Inflammatory macrophage treated with lipopolysaccharide for 1 hour (primary cell): Measurements from ENCODE around the gene PCYT2.

Experiments used
- DNase-seq, 2 donors: peaks; one replicate each; pipeline ENCODE4 v3.0.0-alpha.2; 2020 to 2022

PCYT2 gene

DNA sequence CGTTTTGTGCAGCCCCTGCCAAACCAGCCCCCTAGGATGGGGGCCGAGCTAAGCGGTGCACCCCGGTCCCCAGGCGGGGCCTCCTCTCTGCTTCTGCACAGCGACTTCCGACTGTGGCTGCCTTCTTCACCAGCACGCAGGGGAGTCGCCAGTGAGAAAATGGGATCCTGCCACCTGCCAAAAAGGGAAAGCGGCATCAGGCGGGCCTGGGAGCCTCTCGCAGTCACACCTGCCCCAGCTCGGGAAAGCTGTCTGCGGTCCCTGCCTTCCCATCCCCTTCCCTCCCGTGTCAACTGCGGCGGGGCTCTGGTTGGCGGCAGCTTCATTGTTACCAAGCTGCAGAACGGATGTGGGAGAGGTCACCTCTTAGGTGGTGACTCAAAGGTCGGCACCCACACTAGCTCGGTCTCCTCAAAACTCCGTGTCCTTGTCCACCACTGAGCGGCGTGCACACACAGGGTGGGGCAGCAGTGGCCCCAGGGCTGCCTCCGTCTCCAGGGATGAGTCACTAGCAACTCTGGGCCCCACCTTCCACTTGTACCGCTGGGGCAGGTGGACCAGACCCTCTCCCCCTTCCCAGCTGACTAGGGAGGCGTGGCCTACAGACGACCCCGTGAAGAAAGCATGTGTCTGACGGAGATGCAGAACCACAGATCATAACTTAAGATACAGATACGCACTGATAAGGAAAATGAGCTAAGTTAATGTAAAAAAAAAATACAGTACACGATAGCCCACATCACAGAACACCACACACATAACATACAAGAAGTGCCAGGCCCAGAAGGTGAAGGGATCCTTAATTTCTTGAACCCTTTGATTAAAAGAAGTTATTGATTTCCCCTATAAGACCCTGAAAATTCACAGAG lies 1.5 kb upstream of the PCYT2 start:
- DNase-seq: no peak

DNA sequence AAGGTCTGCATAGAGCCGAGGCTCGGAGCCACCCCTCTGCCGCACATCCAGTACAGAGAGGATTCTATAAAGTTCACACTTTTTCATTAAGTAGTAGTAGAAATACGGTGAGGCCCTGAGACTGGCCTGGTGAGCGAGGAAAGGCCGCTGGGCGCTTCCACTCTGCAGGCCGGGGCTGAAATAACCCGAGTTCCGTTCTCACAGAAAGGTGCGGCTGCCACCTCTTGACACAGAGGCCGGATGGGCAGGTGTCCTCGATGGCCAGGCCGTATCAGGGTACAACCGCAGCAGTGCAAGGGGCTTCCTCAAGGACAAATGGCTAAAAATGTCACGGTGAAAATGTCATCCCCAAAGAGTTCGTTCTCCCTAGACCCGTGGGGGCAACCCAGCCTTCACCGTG lies 770 bp upstream of the PCYT2 start:
- no peak for DNase-seq

DNA sequence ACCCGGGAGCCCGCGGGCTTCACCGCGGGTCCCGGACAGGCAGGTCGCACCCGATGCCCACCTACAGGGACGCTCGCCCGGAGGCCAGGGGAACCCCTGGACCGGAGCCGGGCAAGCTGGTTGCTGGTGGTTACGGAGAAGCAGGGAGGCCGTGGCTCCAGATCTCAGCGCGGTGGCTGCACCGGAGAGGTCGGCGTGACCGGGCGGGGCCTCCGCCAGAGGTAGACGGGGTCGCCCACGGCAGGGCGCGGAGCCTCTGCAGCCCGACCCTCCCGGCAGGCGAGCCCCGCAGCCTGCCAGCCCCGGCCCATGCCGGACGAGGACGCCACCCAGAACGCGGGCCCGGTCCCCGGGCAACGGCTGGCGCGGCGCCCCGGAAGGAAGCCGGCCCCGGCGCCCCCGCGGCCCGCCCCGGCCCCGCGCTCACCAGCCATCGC lies 341 bp downstream of the PCYT2 start:
- DNase-seq: no peak

- DNase-seq: no peak
Measured at GRCh38 chr17:81909966-81910839, 996 bp downstream of the PCYT2 start.

GRCh38 chr17:81909231-81909630 lies 2.0 kb downstream of the PCYT2 start:
- DNase-seq: no peak

- no peak for DNase-seq
Measured at GRCh38 chr17:81908793-81909192, 2.4 kb downstream of the PCYT2 start.

DNA sequence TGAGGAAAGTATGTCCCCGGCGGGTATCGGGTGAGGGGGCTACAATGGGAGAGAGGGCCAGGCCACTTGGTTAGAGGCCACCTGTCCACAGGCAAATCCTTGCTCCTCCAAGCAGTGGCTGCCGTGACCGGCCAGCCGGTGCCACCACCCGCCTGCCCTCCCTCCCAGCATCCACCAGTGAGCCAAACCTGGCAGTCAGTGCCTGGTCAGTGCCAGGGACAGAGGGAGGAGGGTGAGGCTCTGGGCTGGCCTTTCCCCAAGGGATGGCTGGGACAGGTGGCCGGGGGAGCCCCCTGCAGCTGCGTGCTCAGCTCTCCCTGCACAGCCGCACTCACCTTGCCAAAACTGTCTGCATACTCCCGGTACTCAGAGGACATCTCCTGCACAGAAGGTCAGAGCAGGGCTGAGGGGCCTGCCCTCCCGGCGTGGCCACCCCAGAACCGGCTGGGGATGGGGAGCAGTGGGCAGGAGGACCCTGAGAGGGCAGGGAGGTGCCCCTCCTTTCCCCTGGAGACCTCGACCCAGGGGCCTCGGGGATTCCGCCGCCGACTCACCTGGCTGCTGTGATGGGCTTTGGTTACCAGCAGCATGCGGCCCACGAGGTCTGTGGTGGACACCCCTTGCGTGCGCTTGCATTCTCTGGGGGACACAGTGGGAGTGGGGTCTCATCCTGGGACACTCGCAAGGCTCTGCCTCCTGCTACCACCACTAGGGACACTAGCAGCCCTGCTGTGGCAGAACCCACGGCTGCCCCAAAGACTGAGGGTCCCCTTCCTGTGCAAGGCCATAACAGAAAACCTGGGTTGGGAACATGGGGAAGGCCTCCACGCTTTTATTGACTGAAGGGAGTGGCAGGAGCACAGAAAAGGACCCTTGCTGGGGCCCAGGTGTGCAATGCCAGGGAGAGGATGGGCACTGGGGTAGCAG lies 3.7 kb downstream of the PCYT2 start:
- DNase-seq: no peak

- no peak for DNase-seq
Measured at GRCh38 chr17:81906476-81907218, 4.6 kb downstream of the PCYT2 start.

GRCh38 chr17:81905993-81906392 lies 5.2 kb downstream of the PCYT2 start:
- DNase-seq: no peak

- no peak for DNase-seq
Measured at GRCh38 chr17:81905424-81905875, 5.7 kb downstream of the PCYT2 start.

GRCh38 chr17:81904600-81905423 lies 6.4 kb downstream of the PCYT2 start:
- no peak for DNase-seq

- no peak for DNase-seq
Measured at GRCh38 chr17:81903896-81904599, 7.2 kb downstream of the PCYT2 start.

DNA sequence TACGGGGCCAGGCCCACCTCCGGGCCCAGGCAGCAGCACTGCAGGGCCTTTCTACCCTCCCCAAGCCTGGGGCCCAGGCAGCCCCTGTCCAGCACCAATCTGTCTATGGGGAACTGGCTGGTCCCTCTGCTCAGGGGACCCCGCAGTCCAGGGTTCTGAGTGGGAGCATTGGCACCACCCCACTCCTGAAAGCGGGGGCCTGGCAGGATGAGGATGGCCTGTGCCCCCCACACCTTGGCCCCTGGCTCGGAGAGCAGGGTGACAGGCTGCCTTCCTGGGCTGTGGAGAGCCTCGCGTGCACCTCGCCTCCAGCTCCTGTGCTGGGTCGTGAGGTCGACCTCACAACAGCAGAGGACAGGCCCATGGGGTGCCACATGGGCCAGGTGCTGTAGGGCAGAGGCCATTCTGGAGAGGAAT lies 7.8 kb downstream of the PCYT2 start:
- DNase-seq: no peak

DNA sequence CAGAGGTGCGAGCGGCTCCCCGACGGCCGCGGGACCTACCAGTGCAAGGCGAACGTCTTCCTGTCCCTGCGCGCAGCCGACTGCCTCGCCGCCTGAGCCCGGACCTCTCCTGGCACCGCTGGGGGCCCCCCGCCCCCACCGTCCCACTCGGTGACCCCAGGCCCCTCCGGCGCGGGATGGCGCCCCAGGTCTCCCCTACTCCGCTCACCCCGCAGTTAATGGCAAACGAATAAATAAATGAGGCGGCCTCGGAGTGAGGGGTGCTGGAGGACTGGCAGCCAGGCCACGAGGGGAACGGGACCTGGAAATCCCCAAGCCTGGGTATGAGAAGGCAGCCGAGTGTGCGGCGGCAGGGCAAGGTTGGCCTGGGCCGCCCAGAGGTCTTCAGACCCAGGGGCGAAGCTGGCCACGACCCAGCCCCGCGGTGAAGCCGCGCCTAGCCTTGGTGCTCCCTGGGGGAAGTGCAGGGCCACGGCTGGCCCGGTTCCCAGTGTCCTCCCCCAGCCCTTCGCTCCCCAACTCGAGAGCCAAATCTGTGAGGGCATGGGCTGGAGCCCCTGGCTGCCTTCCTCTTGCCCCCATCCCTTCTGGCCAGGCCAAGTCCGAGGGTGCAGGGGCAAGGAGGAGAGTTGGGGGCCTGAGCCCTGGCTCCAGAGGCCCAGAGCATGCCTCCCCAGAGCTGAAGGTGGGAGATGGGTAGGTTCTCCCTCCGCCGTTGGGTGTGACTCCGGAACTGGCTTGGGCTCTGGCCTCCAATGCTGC lies 8.4 kb downstream of the PCYT2 start:
- no peak for DNase-seq

- no peak for DNase-seq
Measured at GRCh38 chr17:81902023-81902652, 9.1 kb downstream of the PCYT2 start, which contains the start of gene NPB. NPB (plus strand) TSS chr17:81902238; CDS start chr17:81902278, 40 bp downstream.

- no peak for DNase-seq
Measured at GRCh38 chr17:81901167-81902022, 9.8 kb downstream of the PCYT2 start.

DNA sequence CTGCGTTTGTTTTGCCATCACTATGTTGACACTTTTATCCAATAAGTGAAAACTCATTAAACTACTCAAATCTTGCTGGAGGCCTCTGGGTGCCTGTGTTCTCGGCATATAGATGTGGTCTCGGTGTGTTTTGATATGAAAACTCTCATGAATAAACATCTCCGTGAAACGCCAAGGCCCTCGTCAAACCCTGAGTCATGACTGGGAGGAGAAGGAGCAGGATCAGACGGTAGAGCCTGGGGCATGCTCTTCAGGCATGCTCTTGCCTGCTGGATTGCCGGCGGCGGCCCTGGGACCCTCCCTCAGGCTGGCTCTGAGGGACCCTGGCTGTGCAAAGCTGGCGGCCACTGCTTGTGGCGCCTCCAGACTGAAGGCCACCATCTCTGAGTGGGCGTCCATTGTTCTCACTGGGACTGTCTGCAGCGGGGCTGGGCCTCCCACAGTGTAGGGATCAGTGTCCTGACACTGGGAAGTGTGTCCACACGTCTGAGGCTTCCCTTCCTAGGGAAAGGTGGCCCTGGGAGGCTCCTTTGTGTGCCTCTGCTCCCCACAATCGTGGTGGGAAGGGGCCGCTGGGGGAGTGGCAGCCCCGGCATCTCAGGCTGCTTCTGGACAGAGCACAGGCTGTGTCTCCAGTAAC lies 10.9 kb downstream of the PCYT2 start:
- no peak for DNase-seq
